Left ventricle myocardium inferior (tissue), 1 donor: ENCODE data around the gene DRC7. TPM values are rescaled to one million over a fixed set of nuclear protein-coding genes. Genes with fewer than 3 reads are reported as not detected.

Experiments
- DNase-seq: peaks from one replicate; pipeline ENCODE4 v3.0.0-alpha.2; 2020
- H3K27ac ChIP-seq: fragments of 200-600 bp; replicated peaks from 2 replicates; pipeline ENCODE4 v1.8.0; 2021
- H3K27me3 ChIP-seq: fragments of 200-600 bp; 2 replicates; pipeline ENCODE4 v1.8.0; 2021; ENCODE audit warnings: low read depth
- H3K36me3 ChIP-seq: fragments of 200-600 bp; 2 replicates; pipeline ENCODE4 v1.8.0; 2021
- H3K4me1 ChIP-seq: fragments of 200-600 bp; 2 replicates; pipeline ENCODE4 v1.8.0; 2021
- H3K4me3 ChIP-seq: fragments of 200-600 bp; 2 replicates; pipeline ENCODE4 v1.8.0; 2021; ENCODE audit warnings: mild to moderate bottlenecking, moderate library complexity
- H3K9me3 ChIP-seq: fragments of 200-600 bp; replicated peaks from 2 replicates; pipeline ENCODE4 v1.8.0; 2021
- CTCF ChIP-seq: fragments of 200-600 bp; IDR thresholded peaks from 2 replicates; pipeline ENCODE4 v1.8.0; 2021; ENCODE audit warnings: antibody characterized with exemption, mild to moderate bottlenecking, borderline replicate concordance
- intact Hi-C: fragments of 100-400 bp; cut with micrococcal nuclease; formaldehyde crosslinking; loops from one replicate; pipeline ENCODE4 v1.11.0; 2022
- long read RNA-seq: library from polyadenylated mRNA; unstranded; transcript quantifications from one replicate; pipeline ENCODE4 v2.0.0, GENCODE V29; 2021
- total RNA-seq: library from RNA; stranded (reverse); fragmentation: NEBNext Ultra II Directional; extraction: Animal tissue kit (Norgen Biotek cat#: 25700); gene quantifications from one replicate; pipeline ENCODE4 v1.2.1, GENCODE V29; 2021
- donor health status: DM: no; HTN: yes; CAD: no; lungs with severe emphysema.

The DRC7 gene
- not detected for total RNA-seq
- long read RNA-seq: 0 reads

- DNase-seq: no peak
- no peak for TF ChIP-seq CTCF
- H3K4me3 ChIP-seq: peak within 1 kb of the TSS; percentile 27
- H3K36me3 ChIP-seq: no peaks in the 10 kb centered on the region
- H3K27ac ChIP-seq: no peak within 1 kb of the TSS
- H3K27me3 ChIP-seq: peaks cover 17% of the 10 kb centered on the region
- peaks cover 6% of the 10 kb centered on the region for H3K4me1 ChIP-seq
- intact Hi-C loops: no loop called here
- no peaks in the 10 kb centered on the region for H3K9me3 ChIP-seq
Measured at GRCh38 chr16:57694725-57695679, at the start of gene DRC7. Gene DRC7, plus strand, starts transcription at chr16:57694806. Its CDS starts 3,144 bp downstream, at chr16:57697950.

- peaks cover 76% of the 10 kb centered on the region for H3K4me1 ChIP-seq
- H3K27ac ChIP-seq: peak overlapping the region; percentile 90
- no peaks in the 10 kb centered on the region for H3K36me3 ChIP-seq
- no peak for DNase-seq
- no peak for TF ChIP-seq CTCF
- H3K27me3 ChIP-seq: peaks cover 14% of the 10 kb centered on the region
- peak overlapping the region; percentile 39 for H3K4me3 ChIP-seq
- intact Hi-C loops: no loop called here
- no peaks in the 10 kb centered on the region for H3K9me3 ChIP-seq
Measured at GRCh38 chr16:57645169-57645568, 49.4 kb upstream of the DRC7 start.

GRCh38 chr16:57645691-57646387, 48.8 kb upstream of the DRC7 start:
- Histone ChIP-seq H3K9me3 (no peaks in the 10 kb centered on the region), H3K27me3 (peaks cover 14% of the 10 kb centered on the region), H3K4me1 (peaks cover 70% of the 10 kb centered on the region), H3K36me3 (peaks cover under 1% of the 10 kb centered on the region), H3K4me3 (peak overlapping the region; percentile 39), H3K27ac (peak overlapping the region; percentile 90)
- intact Hi-C loops: no loop called here
- DNase-seq: peak; percentile 60
- TF ChIP-seq CTCF: no peak

- DNase-seq: no peak
- intact Hi-C loops: no loop called here
- H3K9me3 ChIP-seq: no peaks in the 10 kb centered on the region
- peaks cover 7% of the 10 kb centered on the region for H3K36me3 ChIP-seq
- peaks cover 14% of the 10 kb centered on the region for H3K27me3 ChIP-seq
- no peak for TF ChIP-seq CTCF
- H3K4me3 ChIP-seq: peak overlapping the region; percentile 39
- peaks cover 63% of the 10 kb centered on the region for H3K4me1 ChIP-seq
- H3K27ac ChIP-seq: peak overlapping the region; percentile 90
Measured at GRCh38 chr16:57646388-57647039, 48.1 kb upstream of the DRC7 start.
